SK-N-SH (cell line): ENCODE measurements around the gene PSMC2. TPM values are rescaled to one million over a fixed set of nuclear protein-coding genes. Genes with fewer than 3 reads are reported as not detected.

Experiments used
- CTCF ChIA-PET: fragments of 300-600, 350-600 bp; formaldehyde crosslinking; extraction: SDS; loops from one replicate; lab custom pipeline; 2021; lab: Yijun Ruan, JAX
- POLR2A ChIA-PET: fragments of 350-600 bp; sonication (Branson Sonifier 250); formaldehyde crosslinking; extraction: SDS; loops from one replicate; lab custom pipeline; 2020; ENCODE audit warnings: antibody characterized with exemption, inconsistent platforms; lab: Yijun Ruan, JAX
- DNase-seq: peaks from one replicate; pipeline ENCODE4 v3.0.0; 2012
- H2AFZ ChIP-seq: fragments of 200-600 bp; sonication (generic); 2 replicates; pipeline ENCODE4 v1.8.1; 2016; ENCODE audit warnings: antibody characterized with exemption, mild to moderate bottlenecking, low read depth
- H3F3A ChIP-seq: fragments of 200-600 bp; sonication (generic); replicated peaks from 2 replicates; pipeline ENCODE3; 2016; ENCODE audit warnings: antibody characterized with exemption, mild to moderate bottlenecking; ENCODE audit not compliant: insufficient read depth
- H3K27ac ChIP-seq, 2 experiments: fragments of 200-500 bp in 1 of 2; fragments of 200-600 bp in 1 of 2; sonication (Bioruptor generic) in 1 of 2; sonication (generic), shearing (Covaris generic) in 1 of 2; 2 replicates each; pipeline versions ENCODE4 v1.5.1 to v1.6.1; 2014 to 2016; ENCODE audit warnings: low read depth in 2 of 2, inconsistent platforms in 1 of 2, low read length in 1 of 2, mild to moderate bottlenecking in 1 of 2, mixed read lengths in 1 of 2
- H3K27me3 ChIP-seq: fragments of 200-600 bp; sonication (generic), shearing (Covaris generic); 2 replicates; pipeline ENCODE4 v1.6.1; 2016; ENCODE audit warnings: mixed run types; ENCODE audit not compliant: insufficient read depth
- H3K36me3 ChIP-seq, 2 experiments: fragments of 200-500 bp in 1 of 2; fragments of 200-600 bp in 1 of 2; sonication (Bioruptor generic) in 1 of 2; sonication (generic) in 1 of 2; replicated peaks in 1 of 2; 2 replicates each; pipeline versions ENCODE3 to v1.5.1; 2014 to 2016; ENCODE audit warnings: low read length in 1 of 2, mild to moderate bottlenecking in 1 of 2; ENCODE audit not compliant: insufficient read depth in 2 of 2, control insufficient read depth in 1 of 2
- H3K4me1 ChIP-seq, 2 experiments: fragments of 200-500 bp in 1 of 2; fragments of 200-600 bp in 1 of 2; sonication (Bioruptor generic) in 1 of 2; sonication (generic), shearing (Covaris generic) in 1 of 2; 2 replicates each; pipeline versions ENCODE4 v1.5.1 to v1.6.1; 2014 to 2016; ENCODE audit warnings: low read depth in 1 of 2, low read length in 1 of 2, mixed run types in 1 of 2; ENCODE audit not compliant: insufficient read depth in 2 of 2, control insufficient read depth in 1 of 2
- H3K4me2 ChIP-seq: fragments of 200-600 bp; sonication (generic), shearing (Covaris generic); 2 replicates; pipeline ENCODE4 v1.6.1; 2017; ENCODE audit warnings: mixed run types
- H3K4me3 ChIP-seq, 2 experiments: fragments of 200-500 bp in 1 of 2; fragments of 200-600 bp in 1 of 2; sonication (Bioruptor generic) in 1 of 2; sonication (generic), shearing (Covaris generic) in 1 of 2; 2 replicates each; pipeline versions ENCODE4 v1.5.1 to v1.8.1; 2014 to 2016; ENCODE audit warnings: low read depth in 2 of 2, inconsistent platforms in 1 of 2, low read length in 1 of 2, mild to moderate bottlenecking in 1 of 2, mixed read lengths in 1 of 2, moderate library complexity in 1 of 2
- H3K79me2 ChIP-seq: fragments of 200-600 bp; sonication (generic); 2 replicates; pipeline ENCODE4 v1.8.1; 2017; ENCODE audit warnings: mild to moderate bottlenecking; ENCODE audit not compliant: insufficient read depth
- H3K9ac ChIP-seq: fragments of 200-600 bp; sonication (generic); 2 replicates; pipeline ENCODE4 v1.6.1; 2017; ENCODE audit warnings: mixed run types
- H3K9me2 ChIP-seq: fragments of 200-600 bp; sonication (generic); 2 replicates; pipeline ENCODE4 v1.6.1; 2017; ENCODE audit warnings: mixed run types
- H3K9me3 ChIP-seq: fragments of 200-600 bp; sonication (generic); 2 replicates; pipeline ENCODE4 v1.6.1; 2017; ENCODE audit warnings: mixed run types, mild to moderate bottlenecking, moderate library complexity
- H4K20me1 ChIP-seq: fragments of 200-600 bp; sonication (generic); 2 replicates; pipeline ENCODE4 v1.6.1; 2017; ENCODE audit warnings: mild to moderate bottlenecking, mixed run types; ENCODE audit not compliant: insufficient read depth
- CTCF ChIP-seq: fragments of 200-600 bp; sonication (generic); IDR thresholded peaks from 2 replicates; pipeline ENCODE4 v1.6.1; 2017; ENCODE audit warnings: antibody characterized with exemption, mild to moderate bottlenecking, moderate library complexity
- ELF1 ChIP-seq: IDR thresholded peaks from 2 replicates; pipeline ENCODE4 v1.4.0; 2012
- EP300 ChIP-seq, 2 experiments: IDR thresholded peaks; 2 replicates each; pipeline versions ENCODE4 v1.4.0 to v1.6.1; 2012; ENCODE audit warnings: borderline replicate concordance in 1 of 2, low read depth in 1 of 2, low read length in 1 of 2
- FOSL2 ChIP-seq: IDR thresholded peaks from 2 replicates; pipeline ENCODE4 v1.4.0; 2012; ENCODE audit warnings: low read depth, mild to moderate bottlenecking, moderate library complexity, borderline replicate concordance
- FOXJ3 ChIP-seq: sonication (generic); formaldehyde crosslinking; IDR thresholded peaks from 2 replicates; pipeline ENCODE4 v1.5.1; 2020; ENCODE audit warnings: mild to moderate bottlenecking, missing genetic modification reagents
- FOXM1 ChIP-seq: IDR thresholded peaks from 2 replicates; pipeline ENCODE4 v1.4.0; 2012; ENCODE audit warnings: low read depth, mild to moderate bottlenecking
- IRF3 ChIP-seq: fragments of 150-350 bp; IDR thresholded peaks from 2 replicates; pipeline ENCODE4 v1.6.1; 2016; ENCODE audit warnings: mild to moderate bottlenecking, low read depth, low read length
- JUND ChIP-seq: IDR thresholded peaks from 2 replicates; pipeline ENCODE4 v1.4.0; 2012
- MEF2A ChIP-seq: IDR thresholded peaks from 2 replicates; pipeline ENCODE4 v1.4.0; 2012; ENCODE audit warnings: low read depth, borderline replicate concordance
- PBX3 ChIP-seq: IDR thresholded peaks from 2 replicates; pipeline ENCODE4; 2012
- RAD21 ChIP-seq: IDR thresholded peaks from 2 replicates; pipeline ENCODE4 v1.6.1; 2012; ENCODE audit warnings: mild to moderate bottlenecking, low read length
- SIN3A ChIP-seq: IDR thresholded peaks from 2 replicates; pipeline ENCODE4 v1.6.1; 2012; ENCODE audit warnings: low read depth, mild to moderate bottlenecking, low read length, moderate library complexity, borderline replicate concordance
- TCF12 ChIP-seq: IDR thresholded peaks from 2 replicates; pipeline ENCODE4 v1.4.0; 2012
- TEAD4 ChIP-seq: IDR thresholded peaks from 2 replicates; pipeline ENCODE4 v1.4.0; 2012; ENCODE audit warnings: mild to moderate bottlenecking, borderline replicate concordance; ENCODE audit not compliant: insufficient read depth
- YY1 ChIP-seq: IDR thresholded peaks from 2 replicates; pipeline ENCODE4 v1.4.0; 2012; ENCODE audit warnings: low read depth, mild to moderate bottlenecking
- WGBS: methylation state at CpG from one replicate; pipeline ENCODE4 v1.1.6; 2017; ENCODE audit warnings: low lambda C conversion rate; 5-methylcytosine and 5-hydroxymethylcytosine counted together
- polyA plus RNA-seq, 3 experiments: library from polyadenylated mRNA; depleted of rRNA; stranded (reverse); fragments of >200 nt; gene quantifications; 2 replicates each; pipeline ENCODE4 v1.2.3, GENCODE V29; 2012
- TF ChIP-seq, protein P1 (sequence below): fragments of 150-350 bp; IDR thresholded peaks from 2 replicates; pipeline ENCODE4 v1.6.1; 2017; ENCODE audit warnings: antibody characterized with exemption, low read length, low read depth, borderline replicate concordance
- TF ChIP-seq, protein P2 (sequence below): IDR thresholded peaks from 2 replicates; pipeline ENCODE4 v1.4.0; 2012; ENCODE audit warnings: low read depth, borderline replicate concordance

The PSMC2 gene
- polyA plus RNA-seq, 1 of the 3 experiments (the other 2 are of a cell fraction) = 231 TPM

- no peaks in the 10 kb centered on the region for H3F3A ChIP-seq
- H3K4me2 ChIP-seq = no peak overlapping the region
- H3K36me3 ChIP-seq = no peaks in the 10 kb centered on the region
- H4K20me1 ChIP-seq = no peaks in the 10 kb centered on the region; the same call in 1 of the 2 replicates
- DNase-seq = no peak
- H3K27ac ChIP-seq = no peak overlapping the region
- no peak overlapping the region for H3K9ac ChIP-seq
- TF ChIP-seq EP300 (IDR thresholded peaks at IDR 0.05; ENCODE audit: borderline replicate concordance in 1 of 2, low read depth in 1 of 2, low read length in 1 of 2) (no peak), MEF2A (no peak), PBX3 (no peak), YY1 (no peak), JUND (no peak), TEAD4 (no peak), FOXM1 (no peak), ELF1 (no peak), RAD21 (no peak), TCF12 (no peak), SIN3A (no peak)
- TF ChIP-seq, protein P1, sequence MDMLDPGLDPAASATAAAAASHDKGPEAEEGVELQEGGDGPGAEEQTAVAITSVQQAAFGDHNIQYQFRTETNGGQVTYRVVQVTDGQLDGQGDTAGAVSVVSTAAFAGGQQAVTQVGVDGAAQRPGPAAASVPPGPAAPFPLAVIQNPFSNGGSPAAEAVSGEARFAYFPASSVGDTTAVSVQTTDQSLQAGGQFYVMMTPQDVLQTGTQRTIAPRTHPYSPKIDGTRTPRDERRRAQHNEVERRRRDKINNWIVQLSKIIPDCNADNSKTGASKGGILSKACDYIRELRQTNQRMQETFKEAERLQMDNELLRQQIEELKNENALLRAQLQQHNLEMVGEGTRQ = no peak
- H3K9me2 ChIP-seq = no peaks in the 10 kb centered on the region
- no peak overlapping the region for H2AFZ ChIP-seq
- 0 out of 2 replicates have a peak, but pooled peaks cover 4% of the 10 kb centered on the region for H3K27me3 ChIP-seq
- WGBS = 56% methylated on average over 5 of the region's 5 CpGs
- H3K79me2 ChIP-seq = no peaks in the 10 kb centered on the region
- no peaks in the 10 kb centered on the region for H3K9me3 ChIP-seq
- H3K4me1 ChIP-seq = no peaks in the 10 kb centered on the region
- H3K4me3 ChIP-seq = no peak overlapping the region
- CTCF ChIA-PET = no interaction called here
- POLR2A ChIA-PET = no interaction called here
Observed at GRCh38 chr7:103380395-103381191, 33.1 kb downstream of the PSMC2 start.

DNA sequence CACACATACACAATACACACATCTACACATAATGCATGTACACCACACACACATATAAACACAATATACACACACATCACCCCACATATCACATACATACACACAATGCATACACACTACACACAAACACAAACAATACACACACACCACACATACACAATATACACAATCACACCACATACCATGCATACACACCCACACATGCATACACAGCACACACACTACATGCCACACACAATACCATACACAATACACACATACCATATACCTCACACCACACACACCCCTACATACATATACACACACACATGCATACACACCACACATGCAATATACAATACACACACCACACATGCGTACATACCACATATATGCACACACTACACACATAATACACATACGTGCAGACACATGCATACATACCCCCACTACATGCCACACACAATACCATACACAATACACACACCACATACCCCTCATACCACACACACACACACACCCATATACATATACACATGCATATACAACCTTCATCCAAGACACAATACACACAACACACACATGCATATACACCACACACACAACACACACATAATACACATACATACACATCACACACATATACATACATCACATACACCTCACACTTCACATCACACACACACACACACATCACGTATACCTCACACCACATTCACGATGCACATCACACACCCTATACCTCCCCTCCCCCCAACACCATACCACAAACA, 34.0 kb downstream of the PSMC2 start:
- H3K27ac ChIP-seq = no peak overlapping the region
- TF ChIP-seq FOXJ3 (CRISPR knock-in tag) = no peak
- no peak for TF ChIP-seq TCF12
- TF ChIP-seq ELF1 = no peak
- TF ChIP-seq JUND = no peak
- no peak for TF ChIP-seq SIN3A
- no peak for TF ChIP-seq FOSL2
- no peak for TF ChIP-seq TEAD4
- TF ChIP-seq FOXM1 = no peak
- no peak for TF ChIP-seq CTCF
- TF ChIP-seq, protein P2, sequence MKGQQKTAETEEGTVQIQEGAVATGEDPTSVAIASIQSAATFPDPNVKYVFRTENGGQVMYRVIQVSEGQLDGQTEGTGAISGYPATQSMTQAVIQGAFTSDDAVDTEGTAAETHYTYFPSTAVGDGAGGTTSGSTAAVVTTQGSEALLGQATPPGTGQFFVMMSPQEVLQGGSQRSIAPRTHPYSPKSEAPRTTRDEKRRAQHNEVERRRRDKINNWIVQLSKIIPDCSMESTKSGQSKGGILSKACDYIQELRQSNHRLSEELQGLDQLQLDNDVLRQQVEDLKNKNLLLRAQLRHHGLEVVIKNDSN = no peak
- TF ChIP-seq IRF3 = no peak
- H4K20me1 ChIP-seq = no peaks in the 10 kb centered on the region; the same call in 1 of the 2 replicates
- H3K79me2 ChIP-seq = no peaks in the 10 kb centered on the region
- H3F3A ChIP-seq = no peaks in the 10 kb centered on the region
- H2AFZ ChIP-seq = no peak overlapping the region
- no peaks in the 10 kb centered on the region for H3K9me2 ChIP-seq
- WGBS = 65% methylated on average over 4 of the region's 4 CpGs
- no peak overlapping the region for H3K4me2 ChIP-seq
- H3K36me3 ChIP-seq = no peaks in the 10 kb centered on the region
- ChIA-PET CTCF (no interaction called here), POLR2A (no interaction called here)
- H3K9me3 ChIP-seq = no peaks in the 10 kb centered on the region
- no peak overlapping the region for H3K9ac ChIP-seq
- no peak overlapping the region for H3K4me3 ChIP-seq
- peaks cover 4% of the 10 kb centered on the region; the same call in 1 of the 2 replicates for H3K27me3 ChIP-seq
- no peaks in the 10 kb centered on the region for H3K4me1 ChIP-seq
- DNase-seq = no peak
